Osteoblast (primary cell): ENCODE results near the gene MYADML2. TPM values are rescaled to one million over a fixed set of nuclear protein-coding genes. Genes with fewer than 3 reads are reported as not detected.

Experiments
- DNase-seq: peaks from one replicate; pipeline ENCODE4 v3.0.0; 2011; ENCODE audit warnings: low spot score, mixed read lengths; ENCODE audit not compliant: insufficient read length; ENCODE audit errors: missing footprints
- H2AFZ ChIP-seq: 2 replicates; pipeline ENCODE4 v1.6.0; 2011; ENCODE audit warnings: mild to moderate bottlenecking, low read length
- H3K27ac ChIP-seq: 2 replicates; pipeline ENCODE4 v1.5.1; 2011; ENCODE audit warnings: mild to moderate bottlenecking, low read depth, low read length, moderate library complexity
- H3K27me3 ChIP-seq: 2 replicates; pipeline ENCODE4 v1.6.0; 2012; ENCODE audit warnings: mild to moderate bottlenecking, control low read depth, inconsistent platforms, low read length, moderate library complexity; ENCODE audit not compliant: insufficient read depth
- H3K36me3 ChIP-seq: 2 replicates; pipeline ENCODE4 v1.5.1; 2011; ENCODE audit warnings: mild to moderate bottlenecking, low read length, control low read depth, moderate library complexity; ENCODE audit not compliant: insufficient read depth
- H3K4me1 ChIP-seq: 2 replicates; pipeline ENCODE4 v1.5.1; 2011; ENCODE audit warnings: mild to moderate bottlenecking, low read length, control low read depth, moderate library complexity; ENCODE audit not compliant: insufficient read depth
- H3K4me2 ChIP-seq: 2 replicates; pipeline ENCODE4 v1.6.0; 2011; ENCODE audit warnings: mild to moderate bottlenecking, low read length; ENCODE audit not compliant: insufficient read depth
- H3K4me3 ChIP-seq: fragments of 200-600 bp; sonication (generic); 3 replicates; pipeline ENCODE4 v1.5.1; 2012; ENCODE audit warnings: mild to moderate bottlenecking, low read length, inconsistent platforms; ENCODE audit not compliant: insufficient read depth
- H3K79me2 ChIP-seq: 2 replicates; pipeline ENCODE4 v1.6.0; 2012; ENCODE audit warnings: mild to moderate bottlenecking, low read length, control low read depth, inconsistent platforms; ENCODE audit not compliant: insufficient read depth
- H3K9me3 ChIP-seq: 2 replicates; pipeline ENCODE4 v1.5.1; 2011; ENCODE audit warnings: low read depth, low read length, control low read depth
- H4K20me1 ChIP-seq: 2 replicates; pipeline ENCODE4 v1.6.0; 2012; ENCODE audit warnings: mild to moderate bottlenecking, low read length, control low read depth; ENCODE audit not compliant: insufficient read depth
- CTCF ChIP-seq: IDR thresholded peaks from 2 replicates; pipeline ENCODE4 v1.5.1; 2011; ENCODE audit warnings: mild to moderate bottlenecking, low read depth, low read length, moderate library complexity; ENCODE audit errors: extremely low read depth
- total RNA-seq: library from RNA; depleted of rRNA; stranded (reverse); fragments of >200 nt; gene quantifications from 2 replicates; pipeline ENCODE4 v1.2.3, GENCODE V29; 2012

The MYADML2 gene
- total RNA-seq, 1 donor = not detected

- H3K79me2 ChIP-seq = peaks cover 6% of the 10 kb centered on the region
- peaks cover 6% of the 10 kb centered on the region for H3K4me1 ChIP-seq
- DNase-seq = no peak
- peaks cover 18% of the 10 kb centered on the region for H4K20me1 ChIP-seq
- no peak overlapping the region for H3K4me3 ChIP-seq
- H3K27ac ChIP-seq = no peak overlapping the region
- no peak overlapping the region for H2AFZ ChIP-seq
- peaks cover 12% of the 10 kb centered on the region for H3K36me3 ChIP-seq
- no peak for TF ChIP-seq CTCF
- H3K27me3 ChIP-seq = no peaks in the 10 kb centered on the region
- H3K4me2 ChIP-seq = no peak overlapping the region
- H3K9me3 ChIP-seq = no peaks in the 10 kb centered on the region
Observed at GRCh38 chr17:81934098-81934757, 12.8 kb downstream of the MYADML2 start.

GRCh38 chr17:81933178-81933699 is 13.8 kb downstream of the MYADML2 start:
- no peak for DNase-seq

GRCh38 chr17:81932333-81932983 is 14.6 kb downstream of the MYADML2 start:
- peaks cover 6% of the 10 kb centered on the region for H3K79me2 ChIP-seq

More at GRCh38 chr17:81933178-81933699, 13.8 kb downstream of the MYADML2 start:
- no peak for TF ChIP-seq CTCF
- Histone ChIP-seq H3K4me2 (no peak overlapping the region), H4K20me1 (peaks cover 18% of the 10 kb centered on the region), H2AFZ (no peak overlapping the region), H3K27ac (no peak overlapping the region), H3K4me1 (peaks cover 11% of the 10 kb centered on the region), H3K36me3 (peaks cover 12% of the 10 kb centered on the region), H3K4me3 (no peak overlapping the region), H3K27me3 (no peaks in the 10 kb centered on the region), H3K79me2 (peaks cover 6% of the 10 kb centered on the region), H3K9me3 (no peaks in the 10 kb centered on the region)

More at GRCh38 chr17:81932333-81932983, 14.6 kb downstream of the MYADML2 start:
- Histone ChIP-seq H2AFZ (no peak overlapping the region), H3K4me1 (peaks cover 12% of the 10 kb centered on the region), H3K4me2 (no peak overlapping the region), H3K27ac (no peak overlapping the region), H4K20me1 (peaks cover 18% of the 10 kb centered on the region), H3K4me3 (no peak overlapping the region), H3K27me3 (no peaks in the 10 kb centered on the region), H3K36me3 (peaks cover 12% of the 10 kb centered on the region), H3K9me3 (no peaks in the 10 kb centered on the region)
- TF ChIP-seq CTCF = no peak
- DNase-seq = no peak
